ENCODE results near the gene ZNF689. TPM values are rescaled to one million over a fixed set of nuclear protein-coding genes. Genes with fewer than 3 reads are reported as not detected.

Gene ZNF689
- total RNA-seq, 4 donors from 2014 or later = 7.8 to 11.7 (median 10.0) TPM

- WGBS, 2 donors = 34 to 51% methylated on average over 12 of the region's 12 CpGs
- H3K36me3 ChIP-seq = no peaks in the 10 kb centered on the region
- no peaks in the 10 kb centered on the region for H3K9me3 ChIP-seq
- H3K27ac ChIP-seq = no peak overlapping the region
- H3K4me3 ChIP-seq = no peak overlapping the region
- H3K4me1 ChIP-seq = peaks cover 0 to 6% (median 0%) of the 10 kb centered on the region in 4 donors
- H3K27me3 ChIP-seq = no peaks in the 10 kb centered on the region
- TF ChIP-seq CTCF (IDR thresholded peaks at IDR 0.05) (peak in 3 of 5 experiments; percentile 10 to 37 (median 34)), POLR2A (IDR thresholded peaks at IDR 0.05) (no peak)
- DNase-seq (ENCODE audit: low spot score in 2 of 2) = peak in 1 of 2 donors; percentile 28
Observed at GRCh38 chr16:30615358-30616091, 5.3 kb upstream of the ZNF689 start.

- Histone ChIP-seq H3K36me3 (peaks cover 0 to 42% (median 8%) of the 10 kb centered on the region in 3 donors), H3K27ac (peak overlapping the region; percentile 65 to 93 (median 90)), H3K4me3 (peak overlapping the region; percentile 78 to 85 (median 85)), H3K9me3 (no peaks in the 10 kb centered on the region), H3K27me3 (no peaks in the 10 kb centered on the region), H3K4me1 (peaks cover 0 to 21% (median 4%) of the 10 kb centered on the region in 4 donors)
- no peak for TF ChIP-seq CTCF (IDR thresholded peaks at IDR 0.05)
- no peak for TF ChIP-seq POLR2A (IDR thresholded peaks at IDR 0.05)
- no peak for TF ChIP-seq EP300 (IDR thresholded peaks at IDR 0.05)
- DNase-seq (ENCODE audit: low spot score in 2 of 2) = peak in 1 of 2 donors; percentile 14
- 9 to 11% methylated on average over 25 to 30 of the region's 40 CpGs for WGBS, 2 donors
Observed at GRCh38 chr16:30609002-30609925, 925 bp downstream of the ZNF689 start.

- no peak overlapping the region for H3K27ac ChIP-seq
- H3K27me3 ChIP-seq = no peaks in the 10 kb centered on the region
- TF ChIP-seq CTCF (IDR thresholded peaks at IDR 0.05) (no peak), POLR2A (IDR thresholded peaks at IDR 0.05) (no peak), EP300 (IDR thresholded peaks at IDR 0.05) (no peak)
- DNase-seq (ENCODE audit: low spot score in 2 of 2) = no peak
- H3K9me3 ChIP-seq = no peaks in the 10 kb centered on the region
- H3K36me3 ChIP-seq = peaks cover 0 to 67% (median 13%) of the 10 kb centered on the region in 3 donors
- H3K4me1 ChIP-seq = peaks cover 0 to 24% (median 4%) of the 10 kb centered on the region in 4 donors
- no peak overlapping the region for H3K4me3 ChIP-seq
- 94 to 97% methylated on average over 3 of the region's 3 CpGs for WGBS, 2 donors
Observed at GRCh38 chr16:30606004-30606403, 4.2 kb downstream of the ZNF689 start.

- peaks cover 0 to 67% (median 13%) of the 10 kb centered on the region in 3 donors for H3K36me3 ChIP-seq
- H3K4me1 ChIP-seq = peaks cover 0 to 18% (median 4%) of the 10 kb centered on the region in 4 donors
- WGBS, 2 donors = 87 to 95% methylated on average over 15 of the region's 15 CpGs
- no peaks in the 10 kb centered on the region for H3K27me3 ChIP-seq
- no peak overlapping the region for H3K4me3 ChIP-seq
- TF ChIP-seq POLR2A (IDR thresholded peaks at IDR 0.05) (no peak), EP300 (IDR thresholded peaks at IDR 0.05) (no peak), CTCF (IDR thresholded peaks at IDR 0.05) (no peak)
- no peak for DNase-seq (ENCODE audit: low spot score in 2 of 2)
- H3K9me3 ChIP-seq = no peaks in the 10 kb centered on the region
- no peak overlapping the region for H3K27ac ChIP-seq
Observed at GRCh38 chr16:30605158-30605557, 5.0 kb downstream of the ZNF689 start.

All from tibial nerve (tissue), 4 donors.